Endometrium (tissue), 2 donors: Measurements from ENCODE around the gene NAV3.

Experiments
- FAIRE-seq: peaks from 2 replicates; lab custom pipeline; 2012; peaks lifted over from hg19 to GRCh38; lab: Jason Lieb, UNC
- donor health status: control.
- donor health status: control.

Gene NAV3

GRCh38 chr12:77983859-77984258, 153.2 kb downstream of the NAV3 start:
- FAIRE-seq: peak; percentile 15

DNA sequence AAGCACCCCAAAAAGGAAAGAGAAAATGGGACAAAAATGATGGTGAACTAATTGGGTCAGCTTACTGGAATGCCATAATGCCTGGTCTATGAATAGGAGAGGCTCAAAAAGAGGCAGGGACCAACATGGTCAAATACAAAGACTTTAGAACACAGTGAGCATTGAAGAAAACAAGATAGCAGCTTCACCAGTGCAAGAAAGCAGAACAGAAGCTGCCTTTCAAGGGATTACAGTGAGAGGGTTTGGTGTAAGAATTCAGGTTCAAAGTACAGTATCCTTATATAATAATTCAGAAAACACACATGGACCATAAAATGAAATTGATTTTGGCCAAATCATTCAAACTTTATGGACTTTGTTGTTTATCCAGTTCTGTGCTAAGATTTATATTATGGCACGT, 162.1 kb downstream of the NAV3 start:
- FAIRE-seq: no peak

DNA sequence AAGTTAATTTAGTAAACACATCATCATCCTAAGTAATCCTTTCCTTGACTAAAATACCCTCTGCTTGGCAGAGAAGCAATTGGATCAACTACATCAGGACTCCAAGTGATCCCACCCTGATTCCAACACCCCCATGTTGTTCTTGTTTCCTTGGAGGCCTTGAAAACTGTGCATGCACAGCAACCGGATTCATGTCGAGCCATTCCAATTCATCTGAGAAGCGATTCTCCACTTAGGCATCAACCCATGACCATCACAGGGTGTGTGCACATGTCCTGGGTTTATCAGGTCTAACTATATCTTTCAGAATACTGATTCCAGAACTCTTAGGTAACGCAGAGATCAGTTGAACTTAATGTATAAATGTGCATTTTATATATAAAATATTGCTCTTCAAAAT, 163.0 kb downstream of the NAV3 start:
- no peak for FAIRE-seq

DNA sequence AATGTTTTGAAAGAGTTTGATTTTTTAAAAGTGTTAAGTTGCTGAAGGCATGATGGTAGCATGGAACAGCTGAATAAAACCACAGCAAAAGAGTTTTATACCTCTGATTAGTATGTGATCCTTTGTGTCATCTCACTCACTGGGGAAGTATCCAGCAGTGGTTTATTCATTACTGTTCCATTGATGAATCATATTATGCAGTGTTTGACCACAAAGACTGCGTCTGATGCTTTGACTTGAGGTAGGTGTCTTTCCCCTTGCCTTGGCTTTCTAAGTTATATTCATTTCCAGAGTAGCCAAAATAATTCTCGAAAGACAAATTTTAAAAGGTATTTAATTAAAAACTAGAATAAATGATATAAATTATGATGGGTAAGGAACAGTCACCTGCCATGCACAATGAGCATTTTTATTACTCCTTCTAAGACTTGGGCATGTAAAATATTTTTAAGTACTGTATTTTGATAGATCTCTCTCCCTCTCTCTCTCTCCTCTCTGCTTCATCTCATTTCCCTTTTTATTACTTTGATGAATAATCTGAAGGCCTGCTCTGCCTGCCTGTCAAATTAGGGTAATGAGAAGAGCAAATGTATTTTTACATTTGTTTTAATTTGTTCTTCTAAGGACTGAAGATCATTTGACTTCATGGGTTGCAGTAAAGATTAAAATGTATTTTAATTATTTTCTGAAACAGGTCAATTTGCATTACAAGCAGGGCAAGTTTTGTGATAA, 164.9 kb downstream of the NAV3 start:
- no peak for FAIRE-seq

GRCh38 chr12:77996670-77997069, 166.0 kb downstream of the NAV3 start:
- FAIRE-seq: no peak

- FAIRE-seq: no peak
Observed at GRCh38 chr12:77998236-77998786, 167.6 kb downstream of the NAV3 start.

DNA sequence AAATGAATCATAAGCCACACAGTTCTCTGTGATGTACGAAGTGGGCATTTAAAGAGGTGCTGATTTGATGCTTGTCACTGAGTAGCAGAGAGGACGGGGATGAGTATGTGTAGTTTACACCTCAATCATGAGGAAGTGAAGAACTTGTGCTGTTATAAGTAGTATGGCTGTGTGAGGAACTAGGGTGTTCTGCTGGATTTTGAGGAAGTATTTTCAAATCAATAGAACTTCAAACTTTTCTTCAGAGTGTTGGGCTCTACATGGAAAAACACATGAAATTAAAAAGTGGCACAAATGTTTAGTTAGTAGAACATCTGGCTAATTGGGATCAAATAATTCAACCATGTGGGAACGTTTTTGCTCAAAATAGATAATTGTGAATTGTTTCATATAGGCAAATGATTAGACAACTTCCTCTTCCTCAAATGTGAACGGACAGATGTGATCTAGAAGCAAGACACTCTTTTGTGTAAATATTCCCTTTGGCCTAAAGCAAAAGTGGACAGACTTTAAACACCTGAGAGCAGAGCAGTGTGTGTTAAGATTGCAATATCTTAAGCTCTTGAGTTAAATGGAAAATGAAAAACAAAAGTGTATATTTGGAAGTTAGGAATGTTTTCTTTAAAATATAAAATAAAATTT, 168.5 kb downstream of the NAV3 start:
- FAIRE-seq: no peak

DNA sequence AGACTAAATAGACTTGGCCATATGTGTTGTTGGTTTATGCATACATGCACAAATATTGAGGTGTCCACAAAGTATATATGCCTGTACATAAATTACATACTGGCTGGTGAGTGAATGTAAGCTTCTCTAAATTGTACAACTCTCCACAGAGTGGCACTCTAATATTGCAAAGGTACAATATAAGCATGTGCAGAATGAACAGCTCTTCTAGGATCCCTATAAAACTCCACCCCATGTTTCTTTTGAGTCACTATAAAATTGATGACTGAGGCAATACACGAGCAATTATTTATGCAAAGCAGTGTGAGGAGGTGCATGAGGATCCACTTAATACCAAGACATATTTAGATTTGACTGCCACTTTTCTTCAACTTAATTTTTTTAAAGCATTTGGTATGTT, 172.2 kb downstream of the NAV3 start:
- FAIRE-seq: no peak

DNA sequence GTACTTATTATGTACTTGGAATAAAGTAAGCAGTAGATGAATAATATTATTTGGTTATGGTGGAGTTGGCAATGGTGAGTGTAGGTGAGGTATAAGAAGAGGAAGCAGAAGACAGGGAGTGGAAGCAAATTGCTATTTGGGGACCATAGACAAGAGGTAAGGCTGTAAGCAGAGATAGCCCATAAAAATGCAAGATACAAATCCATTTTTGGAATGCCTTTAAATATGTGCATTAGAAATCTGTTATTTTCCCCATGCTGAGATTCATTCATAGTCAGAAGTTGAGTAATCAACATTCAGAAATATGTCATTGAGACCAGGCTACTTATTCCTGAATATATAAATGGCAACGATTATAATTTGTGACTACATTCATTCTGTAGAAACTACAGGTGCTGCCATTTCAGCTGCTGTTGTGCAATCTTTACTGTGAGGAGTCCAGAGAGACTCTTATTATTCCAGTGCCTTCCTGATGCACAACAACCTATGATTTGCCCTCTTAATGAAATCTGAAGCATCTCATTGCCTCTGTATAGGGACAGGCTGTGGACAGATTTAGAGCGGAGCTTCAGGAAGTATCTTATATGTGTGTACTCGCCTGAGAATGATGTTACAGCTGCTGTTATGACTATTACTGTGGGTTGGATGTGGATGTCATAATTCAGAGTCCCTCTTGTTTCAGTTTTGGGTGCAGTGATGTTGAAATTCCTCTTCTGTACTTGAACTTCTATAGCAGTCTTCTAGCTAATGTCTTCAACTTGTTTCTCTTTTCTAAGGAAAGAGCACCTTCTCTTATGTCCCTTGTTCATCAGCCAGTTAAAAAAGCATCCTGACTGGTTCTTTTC, 173.8 kb downstream of the NAV3 start:
- FAIRE-seq: no peak

- FAIRE-seq: no peak
Observed at GRCh38 chr12:78005094-78005492, 174.4 kb downstream of the NAV3 start.

DNA sequence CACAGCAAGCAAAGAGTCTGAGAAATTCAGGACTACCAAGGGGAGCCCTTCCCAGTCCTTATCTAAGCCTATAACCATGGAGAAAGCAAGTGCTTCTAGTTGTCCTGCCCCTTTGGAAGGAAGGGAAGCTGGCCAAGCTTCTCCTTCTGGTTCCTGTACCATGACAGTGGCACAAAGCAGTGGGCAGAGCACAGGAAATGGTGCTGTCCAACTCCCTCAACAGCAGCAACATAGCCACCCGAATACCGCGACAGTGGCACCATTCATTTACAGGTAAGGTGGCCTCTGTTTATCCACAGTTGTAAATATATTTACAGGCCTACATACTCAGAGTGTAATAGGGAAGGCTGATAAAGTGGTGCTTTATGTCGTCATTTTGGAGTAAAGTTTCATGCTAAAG, 176.5 kb downstream of the NAV3 start:
- no peak for FAIRE-seq

DNA sequence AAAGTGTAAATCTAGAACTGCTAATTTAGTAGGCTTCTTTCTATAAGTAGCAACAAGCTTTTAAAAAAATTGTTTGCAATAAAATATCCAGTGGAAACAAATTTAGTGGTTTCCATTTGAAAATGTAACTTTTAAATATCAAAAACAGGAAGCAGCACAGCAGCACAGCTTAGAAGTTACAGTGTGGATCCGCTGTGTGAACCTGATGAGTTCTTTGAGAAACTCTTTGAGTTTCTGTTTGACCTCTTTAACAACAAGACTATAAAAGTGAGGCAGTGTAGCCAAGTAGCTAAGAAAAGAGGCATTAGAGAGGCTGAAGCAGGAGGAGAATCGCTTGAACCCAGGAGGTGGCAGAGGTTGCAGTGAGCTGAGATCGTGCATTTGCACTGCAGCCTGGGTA, 178.3 kb downstream of the NAV3 start:
- FAIRE-seq: no peak

DNA sequence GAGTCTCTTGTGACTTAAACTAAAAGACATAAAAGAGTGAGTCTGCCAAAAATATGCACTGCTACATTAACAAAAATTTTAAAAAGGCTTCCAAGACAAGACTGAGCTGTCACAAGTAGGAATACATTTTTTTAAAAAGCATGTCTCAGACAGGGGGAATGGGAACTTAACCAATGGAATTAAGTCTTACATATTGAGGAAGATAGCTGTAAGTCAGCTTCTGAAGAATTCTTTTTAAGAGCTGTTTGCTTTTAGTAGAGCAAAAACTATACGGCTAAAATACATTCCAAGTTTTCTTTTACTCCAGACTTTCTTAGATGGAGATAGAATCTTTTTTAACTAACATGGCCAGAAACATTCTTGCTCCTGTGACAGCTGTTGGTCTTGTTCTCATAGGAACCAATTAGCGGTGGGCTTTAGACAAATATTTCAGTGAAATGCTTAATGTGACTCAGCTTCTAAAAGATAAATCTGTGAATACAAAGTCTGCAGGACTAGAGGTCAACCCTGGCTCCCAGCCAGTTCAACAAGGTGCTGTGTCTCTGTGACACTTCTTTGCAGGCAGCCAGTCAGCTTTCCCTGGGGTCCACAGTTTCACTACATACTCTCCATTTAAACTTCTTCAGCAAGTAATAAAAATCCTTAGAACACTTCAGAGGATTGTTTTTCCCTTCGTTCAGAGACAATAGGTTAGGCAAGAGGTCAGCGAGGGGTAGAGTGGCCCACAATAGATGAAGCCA, 187.6 kb downstream of the NAV3 start:
- no peak for FAIRE-seq

- FAIRE-seq: no peak
Observed at GRCh38 chr12:78018939-78019338, 188.2 kb downstream of the NAV3 start.

DNA sequence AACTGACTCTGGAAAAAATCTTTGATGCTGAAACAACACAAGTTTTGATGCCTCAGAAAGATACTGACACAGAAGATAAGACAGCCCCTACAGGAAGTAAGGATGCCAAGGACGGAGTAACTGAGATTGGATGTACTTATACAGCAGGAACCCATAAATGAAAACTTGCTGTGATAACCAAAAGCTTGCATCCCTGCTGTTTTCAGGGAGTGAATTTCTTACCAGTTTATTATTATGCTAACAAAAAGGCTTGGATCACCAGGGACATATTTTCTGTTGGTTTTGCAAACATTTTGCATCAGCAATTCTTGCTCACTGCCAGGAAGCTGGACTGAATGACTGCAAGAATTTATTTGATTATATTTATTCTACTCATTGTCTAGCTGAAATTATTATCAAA, 197.7 kb downstream of the NAV3 start:
- FAIRE-seq: no peak

GRCh38 chr12:78034025-78034424, 203.3 kb downstream of the NAV3 start:
- no peak for FAIRE-seq

GRCh38 chr12:78035901-78036606, 205.4 kb downstream of the NAV3 start:
- no peak for FAIRE-seq

DNA sequence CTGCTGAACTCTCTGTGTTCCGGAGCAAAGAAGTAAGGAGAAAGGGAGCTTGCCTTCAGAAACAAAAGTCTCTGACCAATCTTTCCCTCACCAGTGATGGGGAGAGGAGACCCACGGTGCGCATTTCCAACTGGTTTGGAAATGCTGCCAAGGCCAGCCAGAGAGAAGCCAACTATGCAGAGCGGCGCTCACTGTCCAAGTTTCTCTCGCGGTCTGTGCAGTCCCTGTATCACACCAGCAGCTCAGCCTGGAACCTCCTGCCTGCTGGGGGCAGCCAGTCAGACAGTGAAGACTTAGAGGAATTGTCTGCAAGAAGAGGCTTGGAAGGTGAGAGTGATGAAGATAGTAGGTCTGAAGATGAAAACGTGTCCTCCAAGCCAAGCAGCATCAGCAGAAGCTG, 206.2 kb downstream of the NAV3 start:
- no peak for FAIRE-seq

GRCh38 chr12:78037707-78038106, 207.0 kb downstream of the NAV3 start:
- no peak for FAIRE-seq

GRCh38 chr12:78038541-78038940, 207.8 kb downstream of the NAV3 start:
- no peak for FAIRE-seq

DNA sequence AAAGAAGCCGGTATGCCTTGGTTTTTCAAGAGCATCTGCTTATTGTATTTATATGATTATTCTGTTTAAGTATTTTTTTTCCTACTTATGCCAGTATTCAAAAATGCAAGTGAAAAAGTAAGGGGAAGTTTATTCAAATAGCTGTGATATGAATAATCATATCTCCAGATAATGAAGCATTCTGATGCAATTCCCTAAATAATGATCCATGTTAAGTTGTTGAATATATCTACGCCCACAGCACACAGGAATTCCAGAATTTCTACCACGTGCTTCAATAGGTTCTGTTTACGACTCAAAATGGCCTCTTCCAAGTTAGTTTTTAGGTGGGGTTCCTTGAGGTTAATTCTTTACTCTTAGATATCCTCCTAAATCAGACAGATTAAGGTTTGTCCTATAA, 208.3 kb downstream of the NAV3 start:
- no peak for FAIRE-seq

- no peak for FAIRE-seq
Observed at GRCh38 chr12:78040111-78040510, 209.4 kb downstream of the NAV3 start.
